Hepatocyte (in vitro differentiated cells): ENCODE measurements around the gene VWF. TPM values are rescaled to one million over a fixed set of nuclear protein-coding genes. Genes with fewer than 3 reads are reported as not detected.

Source experiments
- DNase-seq: peaks from one replicate; pipeline ENCODE4 v3.0.0-alpha.2; 2016; ENCODE audit warnings: low spot score
- H2AFZ ChIP-seq: fragments of 200-600 bp; sonication (generic); 2 replicates; pipeline ENCODE4 v1.6.0; 2016; ENCODE audit warnings: antibody characterized with exemption, mild to moderate bottlenecking
- H3K27ac ChIP-seq: fragments of 200-600 bp; sonication (generic); 2 replicates; pipeline ENCODE4 v1.5.1; 2016; ENCODE audit warnings: mild to moderate bottlenecking
- H3K27me3 ChIP-seq: fragments of 200-600 bp; sonication (generic); 2 replicates; pipeline ENCODE4 v1.6.1; 2016
- H3K36me3 ChIP-seq: fragments of 200-600 bp; sonication (generic); replicated peaks from 2 replicates; pipeline ENCODE4 v1.5.1; 2016; ENCODE audit warnings: low read depth; ENCODE audit not compliant: insufficient read depth
- H3K4me1 ChIP-seq: fragments of 200-600 bp; sonication (generic); 2 replicates; pipeline ENCODE4 v1.5.1; 2016; ENCODE audit warnings: mild to moderate bottlenecking, moderate library complexity; ENCODE audit not compliant: insufficient read depth
- H3K4me2 ChIP-seq: fragments of 200-600 bp; sonication (generic); 2 replicates; pipeline ENCODE4 v1.6.0; 2016
- H3K4me3 ChIP-seq: fragments of 200-600 bp; sonication (generic); 2 replicates; pipeline ENCODE4 v1.5.1; 2016; ENCODE audit warnings: mild to moderate bottlenecking
- H3K79me2 ChIP-seq: fragments of 200-600 bp; sonication (generic); 2 replicates; pipeline ENCODE4 v1.6.0; 2017; ENCODE audit warnings: mild to moderate bottlenecking
- H3K9me2 ChIP-seq: fragments of 200-600 bp; sonication (generic); replicated peaks from 2 replicates; pipeline ENCODE4 v1.6.0; 2017; ENCODE audit warnings: mild to moderate bottlenecking; ENCODE audit not compliant: insufficient read depth
- H3K9me3 ChIP-seq: fragments of 200-600 bp; sonication (generic); 2 replicates; pipeline ENCODE4 v1.5.1; 2016; ENCODE audit warnings: low read depth, mild to moderate bottlenecking
- H4K20me1 ChIP-seq: fragments of 200-600 bp; sonication (generic); 2 replicates; pipeline ENCODE4 v1.6.0; 2016; ENCODE audit warnings: mild to moderate bottlenecking; ENCODE audit not compliant: insufficient read depth, poor library complexity, severe bottlenecking
- CTCF ChIP-seq: fragments of 200-600 bp; sonication (generic); IDR thresholded peaks from 2 replicates; pipeline ENCODE4 v1.5.1; 2016; ENCODE audit warnings: antibody characterized with exemption, mild to moderate bottlenecking; ENCODE audit not compliant: poor library complexity
- EZH2 ChIP-seq: fragments of 200-600 bp; sonication (generic); IDR thresholded peaks from 2 replicates; pipeline ENCODE4 v1.6.1; 2016; ENCODE audit warnings: antibody characterized with exemption, mild to moderate bottlenecking, borderline replicate concordance
- EZH2phosphoT487 ChIP-seq: fragments of 200-600 bp; sonication (generic); IDR thresholded peaks from one replicate; pipeline ENCODE4 v1.6.1; 2018; ENCODE audit warnings: antibody characterized with exemption, mild to moderate bottlenecking, low read depth, moderate library complexity; ENCODE audit not compliant: unreplicated experiment, severe bottlenecking
- WGBS: methylation state at CpG from one replicate; pipeline ENCODE4 v1.1.6; 2016; ENCODE audit warnings: low lambda C conversion rate; ENCODE audit errors: missing lambda C conversion rate; 5-methylcytosine and 5-hydroxymethylcytosine counted together
- polyA plus RNA-seq: library from polyadenylated mRNA; unstranded; fragments of >200 nt; fragmentation: Nextera tagmentation; extraction: Ambion mirVana; gene quantifications from 2 replicates; pipeline ENCODE4 v1.2.1, GENCODE V29; 2016
- total RNA-seq: library from RNA; depleted of rRNA; stranded (reverse); fragments of >200 nt; gene quantifications from 2 replicates; pipeline ENCODE4 v1.2.3, GENCODE V29; 2014

The VWF gene
- total and polyA plus RNA-seq, 2 experiments from 2014 or later = 0.20 to 0.77 TPM

GRCh38 chr12:5912437-5913334 is 211.8 kb downstream of the VWF start:
- H3K9me2 ChIP-seq = no peaks in the 10 kb centered on the region
- H3K9me3 ChIP-seq = no peaks in the 10 kb centered on the region
- no peak overlapping the region for H3K4me3 ChIP-seq
- no peak overlapping the region for H3K27ac ChIP-seq
- no peaks in the 10 kb centered on the region for H3K79me2 ChIP-seq
- peaks cover 2% of the 10 kb centered on the region for H3K27me3 ChIP-seq
- no peak overlapping the region for H2AFZ ChIP-seq
- no peak overlapping the region for H3K4me2 ChIP-seq
- H3K36me3 ChIP-seq = no peaks in the 10 kb centered on the region
- TF ChIP-seq CTCF = peak; percentile 26
- TF ChIP-seq EZH2phosphoT487 = no peak
- DNase-seq = no peak
- H3K4me1 ChIP-seq = no peaks in the 10 kb centered on the region
- WGBS = 75% methylated on average over 18 of the region's 19 CpGs
- H4K20me1 ChIP-seq = no peaks in the 10 kb centered on the region

- no peak for DNase-seq
- WGBS = 68% methylated on average over 3 of the region's 3 CpGs
- Histone ChIP-seq H3K9me2 (no peaks in the 10 kb centered on the region), H3K4me3 (no peak overlapping the region), H2AFZ (no peak overlapping the region), H3K36me3 (no peaks in the 10 kb centered on the region), H4K20me1 (no peaks in the 10 kb centered on the region), H3K9me3 (no peaks in the 10 kb centered on the region), H3K4me2 (no peak overlapping the region), H3K79me2 (no peaks in the 10 kb centered on the region), H3K27ac (no peak overlapping the region), H3K27me3 (peaks cover 2% of the 10 kb centered on the region), H3K4me1 (no peaks in the 10 kb centered on the region)
- TF ChIP-seq EZH2phosphoT487 (no peak), EZH2 (no peak), CTCF (no peak)
Observed at GRCh38 chr12:5912011-5912410, 212.5 kb downstream of the VWF start.

- H3K36me3 ChIP-seq = no peaks in the 10 kb centered on the region
- TF ChIP-seq EZH2phosphoT487 (no peak), CTCF (no peak), EZH2 (no peak)
- peaks cover 2% of the 10 kb centered on the region for H3K27me3 ChIP-seq
- H3K4me1 ChIP-seq = no peaks in the 10 kb centered on the region
- H3K9me2 ChIP-seq = no peaks in the 10 kb centered on the region
- 91% methylated on average over 7 of the region's 7 CpGs for WGBS
- H3K27ac ChIP-seq = no peak overlapping the region
- no peaks in the 10 kb centered on the region for H3K9me3 ChIP-seq
- H3K4me2 ChIP-seq = no peak overlapping the region
- no peak for DNase-seq
- no peaks in the 10 kb centered on the region for H3K79me2 ChIP-seq
- H2AFZ ChIP-seq = no peak overlapping the region
- no peak overlapping the region for H3K4me3 ChIP-seq
- no peaks in the 10 kb centered on the region for H4K20me1 ChIP-seq
Observed at GRCh38 chr12:5910790-5911548, 213.5 kb downstream of the VWF start.
